Astrocyte of the cerebellum (primary cell): ENCODE results near the gene HM13.
"Not testable (repeated sequence)": the region's sequence is repeated elsewhere in the genome, so short reads cannot be mapped to it uniquely, and the experiment has no call there.

ENCODE experiments used
- DNase-seq: peaks from one replicate; pipeline ENCODE4 v3.0.0-alpha.2; 2011; ENCODE audit warnings: low read depth
- H3K4me3 ChIP-seq: 2 replicates; pipeline ENCODE4 v1.5.1; 2011; ENCODE audit warnings: mild to moderate bottlenecking, low read depth, low read length, moderate library complexity
- in situ Hi-C: cut with HindIII; loops from 2 replicates; pipeline ENCODE4 v1.10.0; 2017; ENCODE audit warnings: low sequenced_read_pairs
- TF ChIP-seq, protein P1 (sequence below): IDR thresholded peaks from 2 replicates; pipeline ENCODE4 v1.5.1; 2012; ENCODE audit warnings: low read length, low read depth, moderate library complexity, mild to moderate bottlenecking; ENCODE audit errors: missing control alignments

HM13 gene

DNA sequence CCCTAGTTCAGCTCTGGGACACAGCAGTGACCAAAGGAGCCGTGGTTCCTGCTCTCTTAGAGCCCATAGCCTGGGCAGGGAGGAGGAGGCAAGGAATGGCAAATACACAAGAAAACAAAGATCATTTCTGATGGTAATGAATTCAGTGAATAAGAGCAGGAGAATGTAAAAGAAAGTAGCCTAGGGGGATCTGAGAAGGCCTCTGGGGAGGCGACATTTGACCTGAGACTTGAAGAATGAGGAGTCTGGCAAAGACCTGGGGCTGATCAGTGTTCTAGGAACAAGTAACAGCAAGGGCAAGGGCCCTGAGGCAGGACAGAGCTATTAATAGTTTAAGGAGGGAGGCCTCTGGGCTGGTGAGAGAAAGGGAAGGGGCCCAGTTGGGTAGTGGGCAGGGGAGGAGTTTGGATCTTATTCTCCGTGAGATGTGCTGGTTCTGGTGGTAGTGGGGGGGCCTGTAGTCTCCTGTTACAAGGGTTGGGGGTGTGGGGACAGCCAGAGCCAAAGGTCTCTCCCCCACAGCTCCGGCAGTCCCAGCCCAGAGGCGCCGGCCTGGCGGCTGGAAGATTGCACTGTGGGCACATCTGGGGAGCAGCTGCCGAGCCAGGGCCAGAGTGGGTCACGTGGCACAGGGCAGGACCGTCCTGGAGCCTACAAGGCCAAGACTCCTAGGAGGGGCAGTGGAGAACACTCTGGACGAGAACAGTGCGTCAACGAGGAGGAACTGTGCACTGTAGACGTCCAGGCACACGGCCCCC, 81.6 kb downstream of the HM13 start:
- H3K4me3 ChIP-seq = no peak overlapping the region
- in situ Hi-C loops = no loop called here
- TF ChIP-seq, protein P1, sequence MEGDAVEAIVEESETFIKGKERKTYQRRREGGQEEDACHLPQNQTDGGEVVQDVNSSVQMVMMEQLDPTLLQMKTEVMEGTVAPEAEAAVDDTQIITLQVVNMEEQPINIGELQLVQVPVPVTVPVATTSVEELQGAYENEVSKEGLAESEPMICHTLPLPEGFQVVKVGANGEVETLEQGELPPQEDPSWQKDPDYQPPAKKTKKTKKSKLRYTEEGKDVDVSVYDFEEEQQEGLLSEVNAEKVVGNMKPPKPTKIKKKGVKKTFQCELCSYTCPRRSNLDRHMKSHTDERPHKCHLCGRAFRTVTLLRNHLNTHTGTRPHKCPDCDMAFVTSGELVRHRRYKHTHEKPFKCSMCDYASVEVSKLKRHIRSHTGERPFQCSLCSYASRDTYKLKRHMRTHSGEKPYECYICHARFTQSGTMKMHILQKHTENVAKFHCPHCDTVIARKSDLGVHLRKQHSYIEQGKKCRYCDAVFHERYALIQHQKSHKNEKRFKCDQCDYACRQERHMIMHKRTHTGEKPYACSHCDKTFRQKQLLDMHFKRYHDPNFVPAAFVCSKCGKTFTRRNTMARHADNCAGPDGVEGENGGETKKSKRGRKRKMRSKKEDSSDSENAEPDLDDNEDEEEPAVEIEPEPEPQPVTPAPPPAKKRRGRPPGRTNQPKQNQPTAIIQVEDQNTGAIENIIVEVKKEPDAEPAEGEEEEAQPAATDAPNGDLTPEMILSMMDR = no peak
- DNase-seq = no peak

DNA sequence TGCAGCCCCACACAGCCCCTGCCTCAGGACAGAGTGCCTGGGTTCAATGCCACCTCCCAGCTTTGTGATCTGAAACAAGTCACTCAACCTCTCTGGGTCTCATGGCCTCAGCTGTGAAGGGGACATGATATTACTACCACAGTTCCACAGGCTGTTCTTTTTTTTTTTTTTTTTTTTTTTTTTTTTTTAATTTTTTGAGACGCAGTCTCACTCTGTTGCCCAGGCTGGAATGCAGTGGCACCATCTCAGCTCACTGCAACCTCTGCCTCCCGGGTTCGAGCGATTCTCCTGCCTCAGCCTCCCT, 82.1 kb downstream of the HM13 start:
- H3K4me3 ChIP-seq, in situ Hi-C loops, DNase-seq: not testable (repeated sequence)

DNA sequence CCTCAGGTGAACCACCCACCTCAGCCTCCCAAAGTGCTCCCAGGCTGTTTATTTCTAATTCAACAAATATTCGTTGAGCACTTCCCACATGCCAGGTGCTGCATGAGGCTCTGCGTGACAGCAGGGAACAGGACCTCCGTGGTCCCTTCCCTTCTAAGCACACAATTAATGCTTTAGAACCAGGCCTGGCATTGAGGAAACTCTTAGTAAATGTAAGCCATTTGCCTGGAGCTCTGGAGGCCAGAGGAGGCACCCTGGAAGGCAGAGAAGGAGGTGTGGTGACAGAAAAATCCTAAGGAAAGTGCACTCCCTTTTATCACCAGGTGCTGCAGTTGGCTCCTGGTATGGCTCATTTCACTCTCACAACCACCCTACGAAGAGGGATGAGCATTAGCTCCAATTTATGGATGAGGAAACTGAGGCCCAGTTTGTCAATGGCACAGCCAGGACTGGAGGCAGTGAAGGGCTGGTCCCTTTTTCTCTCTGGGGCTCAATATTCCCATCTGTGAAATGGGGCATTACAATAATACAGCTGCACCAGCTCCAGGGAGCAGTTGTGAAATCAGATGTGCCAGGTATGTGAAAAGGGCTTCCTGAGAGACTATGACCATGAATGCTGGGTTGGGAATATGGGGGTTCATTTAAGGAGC, 82.7 kb downstream of the HM13 start:
- no peak for DNase-seq
- in situ Hi-C loops = no loop called here
- H3K4me3 ChIP-seq = no peak overlapping the region
- TF ChIP-seq, protein P1 = no peak

GRCh38 chr20:31597481-31597855, 83.2 kb downstream of the HM13 start:
- no peak for DNase-seq
- no peak overlapping the region for H3K4me3 ChIP-seq
- TF ChIP-seq, protein P1 = no peak
- in situ Hi-C loops = no loop called here

DNA sequence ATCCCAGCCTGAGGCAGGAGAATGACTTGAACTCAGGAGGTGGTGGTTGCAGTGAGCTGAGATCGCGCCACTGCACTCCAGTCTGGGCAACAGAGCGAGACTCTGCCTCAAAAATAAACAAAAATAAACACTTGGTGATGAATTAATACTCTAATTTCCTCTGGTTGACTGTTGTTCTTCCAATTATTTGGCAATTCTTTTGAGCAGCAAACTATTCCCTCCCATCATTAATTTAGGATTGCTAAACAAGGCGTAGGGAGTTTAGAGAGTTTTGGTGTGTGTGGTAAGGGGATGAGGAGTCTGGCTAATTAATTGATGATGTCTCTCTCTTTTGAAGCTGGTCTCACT, 88.2 kb downstream of the HM13 start:
- TF ChIP-seq, protein P1 = no peak
- in situ Hi-C loops = no loop called here
- DNase-seq = no peak
- H3K4me3 ChIP-seq = no peak overlapping the region

DNA sequence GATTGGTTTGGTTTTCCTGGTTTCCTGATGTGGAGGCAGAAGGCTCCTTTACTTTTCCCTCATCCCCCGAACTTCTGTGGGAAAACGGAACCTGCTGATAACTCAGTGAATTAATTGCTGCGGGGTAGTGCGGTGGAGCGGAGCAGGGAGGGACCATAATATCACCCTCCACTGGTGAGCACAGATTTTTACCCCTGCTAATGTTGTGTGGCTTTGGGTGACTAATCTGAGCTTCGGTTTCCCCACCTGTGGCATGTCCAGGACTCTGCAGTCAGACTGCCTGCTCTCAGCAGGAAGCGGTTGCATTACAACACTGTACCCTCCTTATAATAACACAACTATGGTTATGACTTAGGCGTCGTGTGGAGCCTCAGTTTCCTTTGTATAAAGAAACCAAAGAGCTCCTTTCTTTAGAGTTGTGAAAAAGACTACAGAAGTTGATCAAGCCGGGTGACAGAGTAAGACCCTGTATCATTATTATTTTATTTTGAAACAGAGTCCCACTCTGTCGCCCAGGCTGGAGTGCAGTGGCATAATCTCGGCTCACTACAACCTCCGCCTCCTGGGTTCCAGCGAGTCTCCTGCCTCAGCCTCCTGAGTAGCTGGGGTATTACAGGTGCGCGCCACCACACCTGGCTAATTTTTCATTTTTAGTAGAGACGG, 88.7 kb downstream of the HM13 start:
- TF ChIP-seq, protein P1 = no peak
- H3K4me3 ChIP-seq = no peak overlapping the region
- peak; percentile 90 for DNase-seq
- in situ Hi-C loops = no loop called here
